ENCODE results near the gene RPTOR.
"Not testable (repeated sequence)": the region's sequence is repeated elsewhere in the genome, so short reads cannot be mapped to it uniquely, and the experiment has no call there.

RPTOR gene, protein sequence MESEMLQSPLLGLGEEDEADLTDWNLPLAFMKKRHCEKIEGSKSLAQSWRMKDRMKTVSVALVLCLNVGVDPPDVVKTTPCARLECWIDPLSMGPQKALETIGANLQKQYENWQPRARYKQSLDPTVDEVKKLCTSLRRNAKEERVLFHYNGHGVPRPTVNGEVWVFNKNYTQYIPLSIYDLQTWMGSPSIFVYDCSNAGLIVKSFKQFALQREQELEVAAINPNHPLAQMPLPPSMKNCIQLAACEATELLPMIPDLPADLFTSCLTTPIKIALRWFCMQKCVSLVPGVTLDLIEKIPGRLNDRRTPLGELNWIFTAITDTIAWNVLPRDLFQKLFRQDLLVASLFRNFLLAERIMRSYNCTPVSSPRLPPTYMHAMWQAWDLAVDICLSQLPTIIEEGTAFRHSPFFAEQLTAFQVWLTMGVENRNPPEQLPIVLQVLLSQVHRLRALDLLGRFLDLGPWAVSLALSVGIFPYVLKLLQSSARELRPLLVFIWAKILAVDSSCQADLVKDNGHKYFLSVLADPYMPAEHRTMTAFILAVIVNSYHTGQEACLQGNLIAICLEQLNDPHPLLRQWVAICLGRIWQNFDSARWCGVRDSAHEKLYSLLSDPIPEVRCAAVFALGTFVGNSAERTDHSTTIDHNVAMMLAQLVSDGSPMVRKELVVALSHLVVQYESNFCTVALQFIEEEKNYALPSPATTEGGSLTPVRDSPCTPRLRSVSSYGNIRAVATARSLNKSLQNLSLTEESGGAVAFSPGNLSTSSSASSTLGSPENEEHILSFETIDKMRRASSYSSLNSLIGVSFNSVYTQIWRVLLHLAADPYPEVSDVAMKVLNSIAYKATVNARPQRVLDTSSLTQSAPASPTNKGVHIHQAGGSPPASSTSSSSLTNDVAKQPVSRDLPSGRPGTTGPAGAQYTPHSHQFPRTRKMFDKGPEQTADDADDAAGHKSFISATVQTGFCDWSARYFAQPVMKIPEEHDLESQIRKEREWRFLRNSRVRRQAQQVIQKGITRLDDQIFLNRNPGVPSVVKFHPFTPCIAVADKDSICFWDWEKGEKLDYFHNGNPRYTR (N-terminal part only)

GRCh38 chr17:80544655-80545498 lies at the start of gene RPTOR:
Gene RPTOR, plus strand, starts transcription at chr17:80544838. Its CDS starts 792 bp downstream, at chr17:80545630.
- DNase-seq (ENCODE audit: low read depth in 2 of 2), result peak; percentile 81 to 90

DNA sequence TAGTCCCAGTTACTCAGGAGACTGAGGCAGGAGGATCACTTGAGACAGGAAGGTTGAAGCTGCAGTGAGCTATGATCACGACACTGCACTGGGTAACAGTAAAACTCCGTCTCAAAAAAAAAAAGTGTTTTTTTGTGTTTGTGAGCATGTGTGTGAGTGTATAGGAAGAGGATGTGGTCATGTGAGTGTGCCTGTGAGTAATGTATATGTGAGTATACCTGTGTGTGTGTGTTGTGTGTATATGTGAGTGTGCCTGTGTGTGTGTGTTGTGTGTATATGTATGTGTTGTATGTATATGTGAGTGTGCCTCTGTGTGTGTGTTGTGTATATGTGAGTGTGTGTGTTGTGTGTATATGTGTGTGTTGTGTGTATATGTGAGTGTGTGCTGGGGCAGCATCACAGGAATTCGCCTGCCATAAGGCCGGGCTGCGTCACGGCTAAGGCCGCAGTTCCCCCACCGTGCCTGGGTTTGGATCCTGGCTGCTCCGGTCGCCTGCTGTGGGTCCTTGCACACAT lies 46.9 kb upstream of the RPTOR start:
- no peak for DNase-seq (ENCODE audit: low read depth in 2 of 2)

GRCh38 chr17:80498242-80498919 lies 46.3 kb upstream of the RPTOR start:
- DNase-seq (ENCODE audit: low read depth in 2 of 2), result no peak

- DNase-seq (ENCODE audit: low read depth in 2 of 2), result no peak
These were observed 45.7 kb upstream of the RPTOR start for GRCh38 chr17:80498920-80499410.

DNA sequence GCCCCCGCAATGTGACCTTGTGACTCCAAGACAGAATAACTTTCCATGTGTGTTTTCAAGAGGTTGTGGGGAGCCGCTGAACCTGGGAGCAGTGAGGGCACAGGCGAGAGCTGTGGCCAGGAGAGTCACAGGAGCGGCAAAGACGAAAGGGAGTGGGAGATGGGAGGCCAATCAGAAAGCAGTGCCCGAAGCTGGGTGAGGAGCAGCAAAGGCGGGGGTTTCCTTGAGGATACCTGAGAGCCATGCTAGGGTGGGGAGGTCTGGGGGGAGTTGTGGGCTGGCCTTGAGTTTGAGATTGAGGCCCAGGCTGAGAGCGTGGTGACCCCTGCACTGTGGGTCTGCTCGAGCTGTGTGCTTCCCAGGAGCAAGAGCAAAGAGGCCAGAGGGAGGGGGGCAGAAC lies 45.1 kb upstream of the RPTOR start:
- no peak for DNase-seq (ENCODE audit: low read depth in 2 of 2)

GRCh38 chr17:80499961-80500665 lies 44.5 kb upstream of the RPTOR start:
- DNase-seq (ENCODE audit: low read depth in 2 of 2), result no peak

DNA sequence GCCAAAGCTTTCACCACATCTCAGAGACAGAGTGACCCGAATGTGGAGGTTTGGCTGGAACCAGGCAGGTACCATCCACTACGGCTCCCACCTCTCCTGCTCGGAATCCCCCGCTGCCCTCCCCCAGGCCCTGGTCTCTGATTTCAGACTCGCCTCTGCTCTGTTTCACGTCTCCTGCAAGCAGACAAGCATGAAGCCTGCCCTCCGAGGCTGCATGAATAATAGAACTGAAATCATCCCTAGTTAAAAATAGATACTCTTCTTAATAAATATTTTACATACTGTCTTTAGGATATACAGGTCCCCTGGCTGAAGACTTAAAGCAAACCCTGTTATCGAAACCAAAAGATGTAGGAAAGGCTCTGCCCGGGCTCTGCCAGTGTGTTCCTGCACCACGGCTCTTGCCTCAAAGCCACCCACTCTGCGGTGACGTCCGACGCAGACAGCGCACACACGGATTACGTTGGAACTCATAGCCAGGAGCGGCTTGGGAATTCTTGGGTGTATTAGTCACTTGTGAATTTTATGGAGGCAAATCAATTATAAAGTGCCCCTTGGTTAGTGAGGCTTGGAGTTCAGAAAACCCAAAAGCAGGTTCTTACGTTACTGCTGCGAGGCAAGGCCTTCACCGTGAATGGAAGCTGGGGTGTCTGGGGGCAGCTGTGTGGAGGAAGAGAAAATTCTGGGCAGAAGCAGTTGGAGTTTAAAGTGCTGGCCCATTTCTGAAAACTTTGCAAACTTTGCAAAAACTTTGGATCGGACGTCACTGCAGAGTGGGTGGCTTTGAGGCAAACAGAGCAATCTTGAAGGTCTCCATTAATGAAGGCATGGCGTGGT lies 42.7 kb upstream of the RPTOR start:
- DNase-seq (ENCODE audit: low read depth in 2 of 2), result no peak

GRCh38 chr17:80502578-80502877 lies 42.1 kb upstream of the RPTOR start:
- DNase-seq (ENCODE audit: low read depth in 2 of 2), result no peak

- DNase-seq (ENCODE audit: low read depth in 2 of 2), result no peak
These were observed 41.6 kb upstream of the RPTOR start for GRCh38 chr17:80503031-80503430.

DNA sequence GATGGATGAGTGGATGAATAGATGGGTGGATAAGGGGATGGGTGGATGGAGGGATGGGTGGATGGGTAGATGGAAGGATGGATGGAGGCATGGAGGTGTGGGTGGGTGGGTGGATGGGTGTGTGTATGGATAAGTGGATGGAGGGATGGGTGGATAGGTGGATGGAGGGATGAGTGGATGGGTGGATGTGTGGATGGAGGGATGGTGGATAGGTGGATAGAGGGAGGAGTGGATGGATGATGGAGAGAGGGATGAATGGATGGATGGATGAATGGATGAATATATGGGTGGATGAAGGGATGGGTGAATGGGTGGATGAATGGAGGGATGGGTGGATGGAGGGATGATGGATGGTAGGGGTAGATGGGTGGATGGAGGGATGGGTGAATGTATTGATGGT lies 40.7 kb upstream of the RPTOR start:
- no peak for DNase-seq (ENCODE audit: low read depth in 2 of 2)

DNA sequence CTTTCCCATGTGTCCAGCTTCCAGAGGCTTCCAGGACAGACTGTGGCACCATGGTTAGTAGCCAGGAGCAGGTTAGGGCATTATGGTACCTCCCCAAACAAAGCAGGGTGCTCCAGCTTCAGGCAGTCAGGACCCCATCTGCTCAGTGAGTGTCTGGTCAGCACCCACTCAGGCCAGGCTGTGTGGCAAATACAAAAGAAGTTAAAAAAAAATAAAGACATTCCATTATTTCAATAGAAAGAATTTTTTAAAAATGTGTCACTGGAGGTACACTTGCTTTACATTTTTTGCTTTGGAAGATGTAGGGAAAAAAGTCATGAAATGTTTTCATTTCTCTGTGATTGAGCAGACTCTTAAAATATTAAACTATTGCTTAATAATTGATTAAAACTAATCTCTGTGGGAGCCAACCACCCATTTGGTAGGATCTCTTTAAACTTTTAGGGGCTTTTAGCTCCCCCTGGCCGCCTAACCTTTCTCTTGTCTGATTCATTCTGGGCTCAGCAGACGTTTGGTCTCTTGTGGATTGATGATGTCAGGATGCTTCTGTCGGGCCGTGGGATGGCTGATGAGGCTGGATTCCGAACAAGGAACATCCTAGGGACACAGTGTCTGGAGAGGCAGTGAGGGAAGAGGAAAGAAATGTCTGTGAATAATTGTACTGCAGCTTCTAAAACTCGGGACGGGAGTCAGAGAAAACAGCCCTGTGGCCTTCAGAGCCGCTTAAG lies 39.8 kb upstream of the RPTOR start:
- no peak for DNase-seq (ENCODE audit: low read depth in 2 of 2)

GRCh38 chr17:80507177-80507576 lies 37.5 kb upstream of the RPTOR start:
- not testable (repeated sequence) for DNase-seq (ENCODE audit: low read depth in 2 of 2)

DNA sequence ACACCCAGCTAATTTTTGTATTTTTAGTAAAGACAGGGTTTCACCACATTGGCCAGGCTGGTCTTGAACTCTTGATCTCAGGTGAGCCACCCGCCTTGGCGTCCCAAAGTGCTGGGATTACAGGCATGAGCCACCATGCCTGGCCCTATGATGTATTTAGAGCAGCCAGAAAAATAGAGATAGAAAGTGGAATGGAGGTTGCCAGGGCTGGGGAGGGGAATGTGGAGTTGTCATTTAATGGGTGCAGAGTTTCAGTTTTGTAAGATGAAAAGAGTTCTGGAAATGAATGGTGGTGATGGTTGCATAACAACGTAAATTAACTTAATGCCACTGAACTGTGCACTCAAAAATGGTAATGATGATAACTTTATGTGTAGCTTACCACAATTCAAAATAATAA lies 36.7 kb upstream of the RPTOR start:
- DNase-seq (ENCODE audit: low read depth in 2 of 2), result no peak

GRCh38 chr17:80509311-80509710 lies 35.3 kb upstream of the RPTOR start:
- no peak for DNase-seq (ENCODE audit: low read depth in 2 of 2)

- no peak for DNase-seq (ENCODE audit: low read depth in 2 of 2)
These were observed 34.5 kb upstream of the RPTOR start for GRCh38 chr17:80510132-80510531.

DNA sequence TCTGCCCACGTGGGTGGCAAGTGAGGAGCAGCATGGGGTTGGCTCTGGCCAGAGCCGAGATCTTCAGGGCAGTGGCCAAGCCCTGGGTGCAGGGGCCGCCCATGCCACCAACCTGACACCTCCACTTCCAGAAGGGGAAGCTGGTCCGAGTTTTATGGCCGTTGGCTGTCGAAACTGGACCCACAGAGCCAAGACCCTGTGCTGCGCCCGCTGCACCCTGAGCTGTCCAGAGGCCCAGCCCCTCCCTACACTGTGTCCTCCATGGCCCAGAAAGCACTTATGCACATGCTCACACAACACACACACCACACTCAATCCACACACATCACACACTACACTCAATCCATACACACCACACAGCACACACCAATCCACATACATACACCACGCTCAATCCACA lies 33.9 kb upstream of the RPTOR start:
- DNase-seq (ENCODE audit: low read depth in 2 of 2), result no peak

DNA sequence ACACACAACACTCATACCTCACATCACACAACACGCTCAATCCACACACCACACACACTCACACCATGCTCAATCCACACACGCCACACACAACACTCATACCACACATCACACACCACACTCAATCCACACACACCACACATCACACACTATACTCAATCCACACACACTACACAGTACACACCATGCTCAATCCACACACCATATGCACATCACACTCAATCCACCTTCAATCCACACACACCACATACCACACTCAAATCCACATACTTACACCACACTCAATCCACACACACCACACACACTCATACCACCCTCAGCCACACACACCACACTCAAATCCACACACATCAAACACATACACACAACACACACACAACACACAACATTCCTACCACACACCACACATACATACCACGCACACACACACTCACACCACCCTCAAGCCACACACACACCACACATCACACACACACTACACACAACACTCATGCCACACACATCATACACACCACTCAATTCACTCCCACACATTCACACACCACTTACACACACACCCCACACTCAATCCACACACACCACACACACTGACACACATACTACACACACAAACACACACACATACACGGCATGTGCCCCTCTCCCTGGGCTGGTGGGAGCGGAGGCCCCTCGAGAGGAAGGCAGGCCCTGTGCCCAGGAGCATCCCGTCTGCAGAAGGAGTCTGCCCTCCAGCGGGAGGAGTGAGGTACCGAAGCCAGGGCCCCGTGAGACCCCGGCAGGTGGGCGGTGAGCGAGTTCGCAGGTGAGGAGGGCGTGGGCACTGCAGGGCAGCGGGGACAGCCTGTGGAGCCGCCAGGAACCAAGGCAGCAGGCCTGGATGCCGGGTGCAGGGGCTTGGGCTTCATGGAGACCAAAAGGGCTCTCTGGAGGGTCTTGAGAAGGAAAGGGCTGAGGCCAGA lies 33.1 kb upstream of the RPTOR start:
- DNase-seq (ENCODE audit: low read depth in 2 of 2), result no peak

Measured in stimulated activated CD4-positive, alpha-beta T cell treated with anti-CD3 and anti-CD28 coated beads, Interleukin-15, amount 100 ng/mL, for 48 hours (primary cell).